Thoracic aorta (tissue), 2 donors: ENCODE measurements around the gene CD37. TPM values are rescaled to one million over a fixed set of nuclear protein-coding genes. Genes with fewer than 3 reads are reported as not detected.
A peak's percentile ranks its signal among the peaks of the same experiment; 100 is the strongest.
"Not testable (repeated sequence)": the region's sequence is repeated elsewhere in the genome, so short reads cannot be mapped to it uniquely, and the experiment has no call there.

Source experiments
- ATAC-seq: fragments of 150-250 bp; one replicate; pipeline ENCODE4 v1.8.0; 2017; ENCODE audit warnings: low read depth; ENCODE audit not compliant: insufficient number of reproducible peaks, low FRiP score
- DNase-seq: peaks from one replicate; pipeline ENCODE4 v3.0.0-alpha.2; 2020; ENCODE audit warnings: low spot score
- H3K27ac ChIP-seq, 2 donors: fragments of 200-600 bp; sonication (generic); 1 replicate in 1 of 2; 2 replicates in 1 of 2; pipeline ENCODE4 v1.5.1; 2016; ENCODE audit warnings: mild to moderate bottlenecking in 2 of 2, moderate library complexity in 2 of 2
- H3K27me3 ChIP-seq: fragments of 200-600 bp; sonication (generic); replicated peaks from 2 replicates; pipeline ENCODE4 v1.6.0; 2016; ENCODE audit warnings: mild to moderate bottlenecking; ENCODE audit not compliant: insufficient read depth
- H3K36me3 ChIP-seq: fragments of 200-600 bp; sonication (generic); one replicate; pipeline ENCODE4 v1.5.1; 2016
- H3K4me1 ChIP-seq, 2 donors: fragments of 200-600 bp; sonication (generic); 1 replicate in 1 of 2; 2 replicates in 1 of 2; pipeline versions ENCODE4 v1.5.1 to v1.6.0; 2016; ENCODE audit warnings: low read depth in 2 of 2, mild to moderate bottlenecking in 1 of 2; ENCODE audit not compliant: control insufficient read depth in 1 of 2
- H3K4me3 ChIP-seq: fragments of 200-600 bp; sonication (generic); 2 replicates; pipeline ENCODE4 v1.5.1; 2016; ENCODE audit warnings: mild to moderate bottlenecking
- H3K9me3 ChIP-seq: fragments of 200-600 bp; sonication (generic); 2 replicates; pipeline ENCODE4 v1.5.1; 2016
- total RNA-seq, 2 donors: library from RNA; depleted of rRNA; stranded (reverse); fragments of >200 nt; gene quantifications; one replicate each; pipeline versions ENCODE4 v1.1.0 to v1.2.3, GENCODE V29; 2016
- TF ChIP-seq, protein P1 (sequence below): fragments of 200-600 bp; sonication (generic); IDR thresholded peaks from one replicate; pipeline ENCODE4 v1.5.1; 2019; ENCODE audit warnings: antibody characterized with exemption

CD37 gene
- total RNA-seq, 2 donors from 2014 or later = 29.8 to 33.0 TPM

DNA sequence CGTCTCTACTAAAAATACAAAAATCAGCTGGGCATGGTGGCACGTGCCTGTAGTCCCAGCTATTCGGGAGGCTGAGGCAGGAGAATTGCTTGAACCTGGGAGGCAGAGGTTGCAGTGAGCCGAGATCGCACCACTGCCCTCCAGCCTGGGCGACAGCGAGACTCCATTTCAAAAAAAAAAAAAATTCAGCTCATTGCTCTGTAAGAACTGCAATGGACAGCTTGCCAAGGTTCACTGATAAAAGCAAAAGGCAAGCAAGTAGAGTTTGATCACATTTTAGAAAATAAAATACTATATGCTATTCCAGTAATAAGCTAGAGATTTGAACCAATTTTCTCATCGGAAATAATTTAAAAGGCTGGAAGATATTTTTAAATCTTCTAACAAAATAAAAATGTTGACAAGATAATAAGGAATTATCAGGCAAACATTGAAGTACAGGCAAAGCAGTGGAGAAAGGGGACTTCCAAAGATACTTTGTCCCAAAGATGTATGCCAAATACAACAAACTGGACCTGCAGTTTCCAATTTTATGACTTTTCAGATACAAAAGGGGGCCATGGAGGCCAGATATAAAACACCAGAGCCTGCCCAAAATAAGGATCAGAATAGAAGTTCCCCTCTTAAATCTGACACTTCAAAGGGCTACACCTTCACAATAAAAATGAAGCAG is 39.9 kb upstream of the CD37 start:
- H3K36me3 ChIP-seq = no peaks in the 10 kb centered on the region
- DNase-seq (no peak), ATAC-seq (no peak)
- no peaks in the 10 kb centered on the region for H3K27me3 ChIP-seq
- TF ChIP-seq, protein P1, sequence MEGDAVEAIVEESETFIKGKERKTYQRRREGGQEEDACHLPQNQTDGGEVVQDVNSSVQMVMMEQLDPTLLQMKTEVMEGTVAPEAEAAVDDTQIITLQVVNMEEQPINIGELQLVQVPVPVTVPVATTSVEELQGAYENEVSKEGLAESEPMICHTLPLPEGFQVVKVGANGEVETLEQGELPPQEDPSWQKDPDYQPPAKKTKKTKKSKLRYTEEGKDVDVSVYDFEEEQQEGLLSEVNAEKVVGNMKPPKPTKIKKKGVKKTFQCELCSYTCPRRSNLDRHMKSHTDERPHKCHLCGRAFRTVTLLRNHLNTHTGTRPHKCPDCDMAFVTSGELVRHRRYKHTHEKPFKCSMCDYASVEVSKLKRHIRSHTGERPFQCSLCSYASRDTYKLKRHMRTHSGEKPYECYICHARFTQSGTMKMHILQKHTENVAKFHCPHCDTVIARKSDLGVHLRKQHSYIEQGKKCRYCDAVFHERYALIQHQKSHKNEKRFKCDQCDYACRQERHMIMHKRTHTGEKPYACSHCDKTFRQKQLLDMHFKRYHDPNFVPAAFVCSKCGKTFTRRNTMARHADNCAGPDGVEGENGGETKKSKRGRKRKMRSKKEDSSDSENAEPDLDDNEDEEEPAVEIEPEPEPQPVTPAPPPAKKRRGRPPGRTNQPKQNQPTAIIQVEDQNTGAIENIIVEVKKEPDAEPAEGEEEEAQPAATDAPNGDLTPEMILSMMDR = no peak
- H3K9me3 ChIP-seq = no peaks in the 10 kb centered on the region
- H3K4me1 ChIP-seq = peaks cover 0 to 10% of the 10 kb centered on the region in 2 donors
- no peak overlapping the region for H3K4me3 ChIP-seq
- no peak overlapping the region for H3K27ac ChIP-seq

DNA sequence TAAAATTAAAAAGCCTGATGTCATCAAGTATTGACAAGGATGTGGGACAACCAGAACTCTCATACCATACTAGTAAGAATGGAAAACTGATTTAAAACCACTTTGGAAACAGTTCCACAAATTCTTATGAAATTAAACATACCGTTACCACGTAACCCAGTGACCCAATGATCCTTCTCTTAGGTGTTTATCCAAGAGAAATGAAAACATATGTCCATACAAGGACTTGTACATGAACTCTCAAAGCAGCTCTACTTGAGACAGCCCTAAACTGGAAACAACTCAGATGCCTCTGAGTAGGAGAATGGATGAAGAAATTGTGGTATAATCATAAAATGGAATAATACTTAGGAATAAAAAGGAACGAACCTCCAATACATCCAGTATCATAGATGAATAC is 37.8 kb upstream of the CD37 start:
- no peaks in the 10 kb centered on the region for H3K36me3 ChIP-seq
- TF ChIP-seq, protein P1 = no peak
- ATAC-seq (no peak), DNase-seq (no peak)
- H3K9me3 ChIP-seq = no peaks in the 10 kb centered on the region
- no peaks in the 10 kb centered on the region for H3K27me3 ChIP-seq
- H3K27ac ChIP-seq = no peak overlapping the region
- H3K4me1 ChIP-seq = peaks cover 0 to 10% of the 10 kb centered on the region in 2 donors
- no peak overlapping the region for H3K4me3 ChIP-seq

DNA sequence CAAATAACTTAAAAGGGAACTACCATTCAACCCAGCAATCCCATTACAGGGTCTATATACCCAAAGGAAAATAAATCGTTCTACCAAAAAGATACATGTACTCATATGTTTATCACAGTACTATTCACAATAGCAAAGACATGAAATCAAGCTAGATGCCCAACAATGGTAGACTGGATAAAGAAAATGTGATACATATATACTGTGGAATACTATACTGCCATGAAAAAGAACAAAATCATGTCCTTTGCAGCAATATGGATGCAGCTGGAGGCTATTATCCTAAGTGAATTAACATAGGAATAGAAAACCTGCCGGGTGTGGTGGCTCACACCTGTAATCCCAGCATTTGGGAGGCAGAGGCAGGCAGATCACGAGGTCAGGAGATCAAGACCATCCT is 36.6 kb upstream of the CD37 start:
- not testable (repeated sequence) for H3K27me3 ChIP-seq, H3K4me1 ChIP-seq, ATAC-seq, H3K4me3 ChIP-seq, H3K36me3 ChIP-seq, H3K9me3 ChIP-seq, DNase-seq, H3K27ac ChIP-seq

DNA sequence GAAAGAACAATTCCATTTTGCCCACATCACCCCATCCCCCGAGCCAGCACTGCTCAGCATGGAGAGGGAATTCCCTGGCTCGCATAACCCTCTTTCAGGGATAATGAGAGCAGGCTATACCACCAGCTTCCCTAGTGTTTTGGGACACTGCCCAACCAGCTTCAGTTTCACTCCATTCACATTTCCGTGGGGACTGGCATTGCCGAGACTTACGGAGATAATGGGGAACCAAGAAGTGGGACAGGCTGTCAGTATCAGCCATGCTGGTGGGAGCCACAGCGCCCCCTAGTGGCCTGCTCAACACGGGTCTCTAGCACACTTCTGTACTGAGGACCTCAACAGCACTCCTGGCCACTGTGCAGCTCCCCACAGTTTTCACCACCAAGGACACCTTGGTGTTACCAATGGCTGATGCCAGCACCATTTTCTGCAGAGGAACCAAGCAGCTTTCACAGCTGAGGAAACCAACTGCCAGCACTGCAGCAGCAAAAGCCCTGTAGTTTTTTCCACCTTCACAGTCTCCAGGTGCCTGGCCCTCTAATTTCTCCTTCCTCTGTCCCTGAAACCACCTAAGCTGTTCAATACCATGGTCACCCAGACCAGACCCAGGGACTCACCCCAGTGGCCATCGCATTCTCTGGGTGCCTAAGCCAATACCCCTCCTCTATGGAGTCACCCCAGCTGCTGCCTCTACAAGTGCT is 33.9 kb upstream of the CD37 start:
- ATAC-seq (no peak), DNase-seq (peak; percentile 18)
- Histone ChIP-seq H3K4me3 (peak overlapping the region; percentile 45), H3K9me3 (peaks cover 6% of the 10 kb centered on the region), H3K4me1 (no peaks in the 10 kb centered on the region), H3K27ac (no peak overlapping the region), H3K36me3 (no peaks in the 10 kb centered on the region), H3K27me3 (no peaks in the 10 kb centered on the region)
- TF ChIP-seq, protein P1 = peak; percentile 66

DNA sequence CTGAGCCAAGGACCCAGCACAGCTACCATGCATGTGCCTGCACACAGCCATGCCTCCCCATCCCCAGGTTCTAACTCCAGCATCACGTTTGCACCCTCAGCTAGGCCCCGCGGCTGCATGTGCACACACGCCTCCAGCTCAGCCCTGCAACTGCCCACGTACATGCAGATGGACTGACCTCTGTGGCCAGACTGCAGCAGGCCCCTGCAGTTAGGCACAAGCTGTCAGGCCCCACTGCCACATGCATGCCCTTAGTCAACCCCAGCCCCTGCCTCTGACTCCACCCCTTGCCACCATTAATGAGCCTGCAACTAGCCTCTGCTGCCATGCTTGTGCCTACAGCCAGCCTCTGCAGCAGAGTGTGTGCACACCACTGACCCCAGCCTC is 33.3 kb upstream of the CD37 start:
- H3K9me3 ChIP-seq = peaks cover 6% of the 10 kb centered on the region
- H3K4me3 ChIP-seq = no peak overlapping the region
- TF ChIP-seq, protein P1 = no peak
- DNase-seq (no peak), ATAC-seq (no peak)
- no peak overlapping the region for H3K27ac ChIP-seq
- H3K27me3 ChIP-seq = no peaks in the 10 kb centered on the region
- H3K4me1 ChIP-seq = no peaks in the 10 kb centered on the region
- H3K36me3 ChIP-seq = no peaks in the 10 kb centered on the region

DNA sequence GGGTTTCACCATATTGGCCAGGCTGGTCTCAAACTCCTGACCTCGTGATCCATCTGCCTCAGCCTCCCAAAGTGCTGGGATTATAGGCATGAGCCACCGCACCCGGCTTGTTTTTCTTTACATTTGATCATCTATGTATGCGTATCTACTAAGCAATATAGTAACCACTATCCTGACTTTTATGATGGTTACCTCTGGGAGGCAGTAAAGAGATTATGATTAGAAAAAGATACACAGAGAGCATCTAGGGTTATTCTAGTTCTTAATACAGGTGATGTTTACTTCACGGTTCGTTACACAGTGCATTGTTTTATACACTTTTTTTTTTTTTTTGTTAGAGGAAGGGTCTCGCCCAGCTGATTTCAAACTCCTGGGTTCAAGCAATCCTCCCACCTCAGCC is 28.5 kb upstream of the CD37 start:
- not testable (repeated sequence) for H3K9me3 ChIP-seq, DNase-seq, ATAC-seq, H3K27me3 ChIP-seq, H3K36me3 ChIP-seq, H3K27ac ChIP-seq, H3K4me1 ChIP-seq, H3K4me3 ChIP-seq
